WTC11 (cell line): ENCODE results near the gene CLPSL1. TPM values are rescaled to one million over a fixed set of nuclear protein-coding genes. Genes with fewer than 3 reads are reported as not detected.

ENCODE experiments used
- ATAC-seq: fragments of 200-7000 bp; cut with Tn5 transposase; 2 replicates; pipeline ENCODE4 v1.10.0; 2021; ENCODE audit warnings: mild to moderate bottlenecking, moderate library complexity
- CTCF ChIA-PET: fragments of 300-600 bp; sonication (Branson Sonifier 250); formaldehyde crosslinking; loops from one replicate; lab custom pipeline; 2021; ENCODE audit warnings: antibody characterized with exemption; lab: Charles Lee
- POLR2A ChIA-PET: fragments of 350-600 bp; sonication (Branson Sonifier 250); formaldehyde crosslinking; loops from one replicate; lab custom pipeline; 2021; ENCODE audit warnings: antibody characterized with exemption; lab: Charles Lee
- DNase-seq: peaks from one replicate; pipeline ENCODE4 v3.0.0; 2021; ENCODE audit warnings: low spot score
- H3K27ac Mint-ChIP-seq: 2 replicates; pipeline ENCODE4 v1.8.0; 2021; ENCODE audit warnings: mixed read lengths
- H3K27me3 Mint-ChIP-seq: 2 replicates; pipeline ENCODE4 v1.8.0; 2021; ENCODE audit warnings: low read depth, mild to moderate bottlenecking, moderate library complexity, mixed read lengths
- H3K36me3 Mint-ChIP-seq: 2 replicates; pipeline ENCODE4 v1.8.0; 2021; ENCODE audit warnings: mixed read lengths
- H3K4me1 Mint-ChIP-seq: 2 replicates; pipeline ENCODE4 v1.8.0; 2022; ENCODE audit warnings: mixed read lengths
- H3K4me3 Mint-ChIP-seq: 2 replicates; pipeline ENCODE4 v1.8.0; 2021; ENCODE audit warnings: mild to moderate bottlenecking, moderate library complexity, mixed read lengths
- H3K9me3 Mint-ChIP-seq: 2 replicates; pipeline ENCODE4 v1.8.0; 2021; ENCODE audit warnings: mixed read lengths
- ATF1 ChIP-seq: sonication (generic); formaldehyde crosslinking; IDR thresholded peaks from 2 replicates; pipeline ENCODE4 v1.8.1; 2023; ENCODE audit warnings: mild to moderate bottlenecking, moderate library complexity, missing genetic modification reagents
- ATF3 ChIP-seq: sonication (generic); formaldehyde crosslinking; conservative IDR thresholded peaks from 2 replicates; pipeline ENCODE4 v1.8.1; 2022; ENCODE audit warnings: mild to moderate bottlenecking, missing genetic modification reagents
- ATF6 ChIP-seq: sonication (generic); formaldehyde crosslinking; IDR thresholded peaks from 2 replicates; pipeline ENCODE4 v1.8.1; 2023; ENCODE audit warnings: mild to moderate bottlenecking, missing genetic modification reagents
- E2F4 ChIP-seq: sonication (generic); formaldehyde crosslinking; IDR thresholded peaks from 2 replicates; pipeline ENCODE4 v1.8.1; 2022; ENCODE audit warnings: low read depth, mild to moderate bottlenecking, moderate library complexity, missing genetic modification reagents, borderline replicate concordance
- E2F5 ChIP-seq: sonication (generic); formaldehyde crosslinking; IDR thresholded peaks from 2 replicates; pipeline ENCODE4 v1.8.1; 2022; ENCODE audit warnings: mild to moderate bottlenecking, moderate library complexity, missing genetic modification reagents
- FOXP1 ChIP-seq: sonication (generic); formaldehyde crosslinking; IDR thresholded peaks from 2 replicates; pipeline ENCODE4 v1.8.0; 2022; ENCODE audit warnings: missing genetic modification reagents, mild to moderate bottlenecking, moderate library complexity, borderline replicate concordance
- JUN ChIP-seq: sonication (generic); formaldehyde crosslinking; IDR thresholded peaks from 2 replicates; pipeline ENCODE4 v1.8.0; 2023; ENCODE audit warnings: mild to moderate bottlenecking, missing genetic modification reagents
- NFATC4 ChIP-seq: fragments of 250-450 bp; sonication (Bioruptor Pico); IDR thresholded peaks from 2 replicates; pipeline ENCODE4 v1.9.0; 2021; ENCODE audit warnings: mild to moderate bottlenecking
- NFE2L1 ChIP-seq: sonication (generic); formaldehyde crosslinking; IDR thresholded peaks from 2 replicates; pipeline ENCODE4 v1.8.1; 2023; ENCODE audit warnings: missing genetic modification reagents
- OVOL2 ChIP-seq: fragments of 250-450 bp; sonication (Bioruptor Pico); IDR thresholded peaks from 2 replicates; pipeline ENCODE4 v1.9.0; 2021; ENCODE audit warnings: mild to moderate bottlenecking, borderline replicate concordance
- PRRX2 ChIP-seq: fragments of 250-450 bp; sonication (Bioruptor Pico); IDR thresholded peaks from 2 replicates; pipeline ENCODE4 v1.8.0; 2021; ENCODE audit warnings: mild to moderate bottlenecking
- SP1 ChIP-seq: sonication (generic); formaldehyde crosslinking; conservative IDR thresholded peaks from 2 replicates; pipeline ENCODE4 v1.8.1; 2022; ENCODE audit warnings: missing genetic modification reagents
- ZBTB43 ChIP-seq: sonication (generic); formaldehyde crosslinking; IDR thresholded peaks from 2 replicates; pipeline ENCODE4 v1.8.1; 2023; ENCODE audit warnings: mild to moderate bottlenecking, missing genetic modification reagents
- ZMAT4 ChIP-seq: fragments of 250-450 bp; sonication (Bioruptor Pico); IDR thresholded peaks from 2 replicates; pipeline ENCODE4 v1.9.0; 2021; ENCODE audit warnings: mild to moderate bottlenecking
- ZNF121 ChIP-seq: sonication (generic); formaldehyde crosslinking; IDR thresholded peaks from 2 replicates; pipeline ENCODE4 v1.8.0; 2023; ENCODE audit warnings: missing genetic modification reagents
- ZNF219 ChIP-seq: sonication (generic); formaldehyde crosslinking; IDR thresholded peaks from 2 replicates; pipeline ENCODE4 v1.8.0; 2023; ENCODE audit warnings: missing genetic modification reagents, mild to moderate bottlenecking, borderline replicate concordance
- total RNA-seq: library from RNA; stranded (reverse); gene quantifications from 3 replicates; pipeline ENCODE4 v1.2.3, GENCODE V29; 2021
- TF ChIP-seq, protein P1 (sequence below): fragments of 250-450 bp; sonication (Bioruptor Pico); conservative IDR thresholded peaks from 2 replicates; pipeline ENCODE4 v1.9.0; 2021; ENCODE audit warnings: mild to moderate bottlenecking
- TF ChIP-seq, protein P2 (sequence below): sonication (generic); formaldehyde crosslinking; IDR thresholded peaks from 2 replicates; pipeline ENCODE4 v1.8.0; 2022; ENCODE audit warnings: mild to moderate bottlenecking, missing genetic modification reagents
- TF ChIP-seq, protein P3 (sequence below): sonication (generic); formaldehyde crosslinking; IDR thresholded peaks from 2 replicates; pipeline ENCODE4 v1.8.0; 2023; ENCODE audit warnings: missing genetic modification reagents
- TF ChIP-seq, protein P4 (sequence below): sonication (generic); formaldehyde crosslinking; IDR thresholded peaks from 2 replicates; pipeline ENCODE4 v1.8.0; 2022; ENCODE audit warnings: mild to moderate bottlenecking, missing genetic modification reagents

Gene CLPSL1
- total RNA-seq, 1 experiment from 2014 or later = 0.42 TPM

DNA sequence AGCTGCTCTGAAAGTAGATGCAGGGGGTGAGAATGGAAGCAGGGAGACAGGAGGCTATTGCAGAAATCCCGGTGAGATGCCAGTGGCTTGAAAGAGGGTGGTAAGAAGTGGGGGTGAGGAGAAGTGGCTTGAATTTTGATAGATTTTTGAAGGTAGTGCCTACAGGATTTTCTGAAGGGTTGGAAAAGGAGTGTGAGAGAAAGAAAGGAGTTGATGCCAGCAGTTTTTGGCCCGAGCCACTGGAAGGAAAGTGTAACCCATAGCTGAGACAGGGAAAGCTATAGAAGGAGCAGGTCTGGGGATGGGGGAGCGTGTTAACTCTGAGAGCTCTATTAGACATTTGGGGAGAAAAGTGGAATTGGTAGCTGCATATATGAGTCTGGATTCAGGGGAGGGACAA lies 34.3 kb upstream of the CLPSL1 start:
- TF ChIP-seq OVOL2 (CRISPR knock-in tag) (no peak), E2F5 (CRISPR knock-in tag) (no peak), ZBTB43 (CRISPR knock-in tag) (no peak), ATF1 (CRISPR knock-in tag) (no peak), ZMAT4 (CRISPR knock-in tag) (no peak)
- CTCF ChIA-PET = interaction anchor here (0.6 to 1.5 kb wide), 3 partner anchors 10 to 378 kb away, joined by 3 to 5 read pairs (median 3); partner anchors contain the start of gene ARMC12
- no peak for DNase-seq
- ATAC-seq = no peak
- Mint-ChIP-seq H3K27me3 (no peaks in the 10 kb centered on the region; the same call in 1 of the 2 replicates), H3K4me1 (peaks cover 13% of the 10 kb centered on the region), H3K36me3 (0 out of 2 replicates have a peak, but pooled peaks cover 3% of the 10 kb centered on the region), H3K4me3 (no peak overlapping the region), H3K9me3 (peaks cover 9% of the 10 kb centered on the region), H3K27ac (no peak overlapping the region)
- POLR2A ChIA-PET = interaction anchor here (0.5 kb wide), 1 partner anchor 96 kb away, joined by 5 read pairs; no protein-coding TSS in a partner anchor

DNA sequence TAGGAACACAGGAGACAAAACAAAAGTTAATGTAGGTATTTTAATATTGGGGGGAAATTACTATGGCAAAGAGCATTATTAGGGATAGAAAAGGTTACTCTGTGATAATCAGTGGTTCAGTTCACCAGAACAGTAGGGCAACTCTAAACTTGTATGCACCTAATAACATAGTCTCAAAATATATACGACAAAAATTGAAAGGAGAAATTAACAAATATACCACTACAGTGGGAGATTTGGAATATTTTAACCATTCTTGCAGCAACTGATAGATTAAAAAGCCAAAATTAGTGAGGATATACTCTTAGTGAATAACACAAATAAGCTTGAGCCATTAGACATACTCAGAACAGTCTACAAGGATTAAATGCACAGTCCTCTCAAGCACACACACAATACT lies 32.9 kb upstream of the CLPSL1 start:
- CTCF ChIA-PET = no interaction called here
- ATAC-seq = no peak
- H3K27ac Mint-ChIP-seq = no peak overlapping the region

GRCh38 chr6:35750557-35750956 lies 30.3 kb upstream of the CLPSL1 start:
- no peak overlapping the region for H3K27ac Mint-ChIP-seq
- DNase-seq (no peak), ATAC-seq (no peak)
- no peaks in the 10 kb centered on the region; the same call in 1 of the 2 replicates for H3K27me3 Mint-ChIP-seq
- ChIA-PET POLR2A (no interaction called here), CTCF (interaction anchor here (0.7 to 1.8 kb wide), 3 partner anchors 11 to 14 kb away, joined by 4 read pairs; no protein-coding TSS in a partner anchor)
- no peak overlapping the region for H3K4me3 Mint-ChIP-seq
- peaks cover 17% of the 10 kb centered on the region for H3K4me1 Mint-ChIP-seq
- H3K9me3 Mint-ChIP-seq = peaks cover 9% of the 10 kb centered on the region
- 0 out of 2 replicates have a peak, but pooled peaks cover 3% of the 10 kb centered on the region for H3K36me3 Mint-ChIP-seq
- TF ChIP-seq SP1 (CRISPR knock-in tag) (no peak), ZNF219 (CRISPR knock-in tag) (no peak), ZNF121 (CRISPR knock-in tag) (no peak), NFATC4 (no peak), E2F4 (no peak), FOXP1 (no peak), NFE2L1 (CRISPR knock-in tag) (no peak)
- TF ChIP-seq, protein P1, sequence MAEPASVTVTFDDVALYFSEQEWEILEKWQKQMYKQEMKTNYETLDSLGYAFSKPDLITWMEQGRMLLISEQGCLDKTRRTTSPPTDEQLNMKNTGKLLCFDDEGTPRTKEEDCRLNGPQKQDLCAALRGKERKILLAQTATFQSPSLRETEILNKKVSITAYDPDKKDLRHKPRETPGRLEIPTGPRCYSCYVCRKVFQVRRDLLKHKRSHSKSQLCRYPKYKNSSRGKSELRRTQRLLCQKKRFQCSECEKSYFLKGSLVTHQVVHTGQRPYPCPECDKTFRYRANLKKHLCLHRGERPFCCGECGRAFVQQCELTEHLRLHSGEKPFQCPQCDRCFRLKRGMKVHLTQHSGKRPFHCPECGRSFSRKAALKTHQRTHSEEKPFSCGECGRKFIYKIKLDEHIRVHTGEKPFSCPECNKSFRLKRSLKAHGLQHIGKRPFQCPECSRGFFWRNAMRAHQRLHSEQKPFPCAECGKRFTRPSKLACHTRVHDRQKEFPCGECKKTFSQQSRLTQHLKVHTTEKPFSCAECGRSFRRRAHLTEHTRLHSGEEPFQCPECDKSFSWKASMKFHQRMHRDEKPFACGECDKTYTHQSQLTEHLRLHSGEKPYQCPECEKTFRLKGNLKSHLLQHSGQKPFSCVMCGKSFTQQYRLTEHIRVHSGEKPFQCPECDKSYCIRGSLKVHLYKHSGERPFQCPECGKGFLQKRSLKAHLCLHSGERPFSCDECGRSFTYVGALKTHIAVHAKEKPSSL (CRISPR knock-in tag) = no peak
- TF ChIP-seq, protein P2, sequence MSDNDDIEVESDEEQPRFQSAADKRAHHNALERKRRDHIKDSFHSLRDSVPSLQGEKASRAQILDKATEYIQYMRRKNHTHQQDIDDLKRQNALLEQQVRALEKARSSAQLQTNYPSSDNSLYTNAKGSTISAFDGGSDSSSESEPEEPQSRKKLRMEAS (CRISPR knock-in tag) = no peak

More for the DNA sequence above, 32.9 kb upstream of the CLPSL1 start:
- no peak for DNase-seq
- POLR2A ChIA-PET = no interaction called here
- TF ChIP-seq, protein P3, sequence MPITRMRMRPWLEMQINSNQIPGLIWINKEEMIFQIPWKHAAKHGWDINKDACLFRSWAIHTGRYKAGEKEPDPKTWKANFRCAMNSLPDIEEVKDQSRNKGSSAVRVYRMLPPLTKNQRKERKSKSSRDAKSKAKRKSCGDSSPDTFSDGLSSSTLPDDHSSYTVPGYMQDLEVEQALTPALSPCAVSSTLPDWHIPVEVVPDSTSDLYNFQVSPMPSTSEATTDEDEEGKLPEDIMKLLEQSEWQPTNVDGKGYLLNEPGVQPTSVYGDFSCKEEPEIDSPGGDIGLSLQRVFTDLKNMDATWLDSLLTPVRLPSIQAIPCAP (CRISPR knock-in tag) = no peak
- TF ChIP-seq, protein P4, sequence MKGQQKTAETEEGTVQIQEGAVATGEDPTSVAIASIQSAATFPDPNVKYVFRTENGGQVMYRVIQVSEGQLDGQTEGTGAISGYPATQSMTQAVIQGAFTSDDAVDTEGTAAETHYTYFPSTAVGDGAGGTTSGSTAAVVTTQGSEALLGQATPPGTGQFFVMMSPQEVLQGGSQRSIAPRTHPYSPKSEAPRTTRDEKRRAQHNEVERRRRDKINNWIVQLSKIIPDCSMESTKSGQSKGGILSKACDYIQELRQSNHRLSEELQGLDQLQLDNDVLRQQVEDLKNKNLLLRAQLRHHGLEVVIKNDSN (CRISPR knock-in tag) = no peak
- TF ChIP-seq ATF3 (CRISPR knock-in tag) (no peak), PRRX2 (CRISPR knock-in tag) (no peak), JUN (CRISPR knock-in tag) (no peak), ATF6 (no peak)
- Mint-ChIP-seq H3K36me3 (0 out of 2 replicates have a peak, but pooled peaks cover 3% of the 10 kb centered on the region), H3K4me3 (no peak overlapping the region), H3K9me3 (peaks cover 9% of the 10 kb centered on the region), H3K4me1 (peaks cover 5% of the 10 kb centered on the region), H3K27me3 (no peaks in the 10 kb centered on the region; the same call in 1 of the 2 replicates)
